Tibial artery (tissue), 4 donors: ENCODE results near the gene ISL2.

Experiments
- DNase-seq, 2 donors: peaks; one replicate each; pipeline ENCODE4 v3.0.0-alpha.2; 2019
- H3K27ac ChIP-seq, 2 donors: fragments of 200-600 bp; sonication (generic) in 1 of 2; 1 replicate in 1 of 2; 2 replicates in 1 of 2; pipeline ENCODE4 v1.5.1; 2018 to 2019; ENCODE audit warnings: mild to moderate bottlenecking in 1 of 2
- H3K27me3 ChIP-seq, 2 donors: fragments of 200-600 bp; sonication (generic) in 1 of 2; one replicate each; pipeline versions ENCODE4 v1.5.1 to v1.6.0; 2016 to 2019
- H3K36me3 ChIP-seq, 3 donors: fragments of 200-600 bp; sonication (generic) in 2 of 3; one replicate each; pipeline ENCODE4 v1.5.1; 2016 to 2019; ENCODE audit warnings: mild to moderate bottlenecking in 2 of 3
- H3K4me1 ChIP-seq, 4 donors: fragments of 200-600 bp; sonication (generic) in 2 of 4; 1 replicate in 3 of 4; 2 replicates in 1 of 4; pipeline ENCODE4 v1.5.1; 2016 to 2019
- H3K4me3 ChIP-seq, 2 donors: fragments of 200-600 bp; sonication (generic) in 1 of 2; 1 replicate in 1 of 2; 2 replicates in 1 of 2; pipeline ENCODE4 v1.5.1; 2018 to 2019; ENCODE audit warnings: mild to moderate bottlenecking in 2 of 2
- H3K9me3 ChIP-seq, 3 donors: fragments of 200-600 bp; sonication (generic) in 1 of 3; one replicate each; pipeline ENCODE4 v1.5.1; 2016 to 2019
- CTCF ChIP-seq, 2 experiments: fragments of 200-600 bp in 1 of 2; fragments of 450-650 bp in 1 of 2; IDR thresholded peaks; one replicate each; pipeline ENCODE4 v1.5.1; 2017 to 2019; ENCODE audit warnings: antibody characterized with exemption in 2 of 2, mild to moderate bottlenecking in 1 of 2, moderate library complexity in 1 of 2
- intact Hi-C: fragments of 100-400 bp; cut with DNase I; formaldehyde crosslinking; loops from one replicate; pipeline ENCODE4 v1.15.0; 2023; ENCODE audit warnings: low total_unique reads

ISL2 gene

GRCh38 chr15:76321602-76322001 is 15.0 kb upstream of the ISL2 start:
- intact Hi-C loops: no loop called here
- no peak for DNase-seq
- no peak overlapping the region for H3K27ac ChIP-seq
- no peaks in the 10 kb centered on the region for H3K9me3 ChIP-seq
- H3K27me3 ChIP-seq: peaks cover 0 to 38% of the 10 kb centered on the region in 2 donors
- H3K4me3 ChIP-seq: no peak overlapping the region
- no peaks in the 10 kb centered on the region for H3K4me1 ChIP-seq
- TF ChIP-seq CTCF (IDR thresholded peaks at IDR 0.05): no peak
- no peaks in the 10 kb centered on the region for H3K36me3 ChIP-seq

GRCh38 chr15:76324066-76324465 is 12.5 kb upstream of the ISL2 start:
- no peak for TF ChIP-seq CTCF (IDR thresholded peaks at IDR 0.05)
- Histone ChIP-seq H3K27me3 (peaks cover 0 to 46% of the 10 kb centered on the region in 2 donors), H3K4me1 (no peaks in the 10 kb centered on the region), H3K9me3 (no peaks in the 10 kb centered on the region), H3K4me3 (no peak overlapping the region), H3K27ac (no peak overlapping the region), H3K36me3 (no peaks in the 10 kb centered on the region)
- intact Hi-C loops: no loop called here
- DNase-seq: no peak

GRCh38 chr15:76325704-76326103 is 10.9 kb upstream of the ISL2 start:
- no peak for TF ChIP-seq CTCF (IDR thresholded peaks at IDR 0.05)
- intact Hi-C loops: no loop called here
- no peak for DNase-seq
- H3K4me1 ChIP-seq: no peaks in the 10 kb centered on the region
- no peaks in the 10 kb centered on the region for H3K36me3 ChIP-seq
- H3K9me3 ChIP-seq: no peaks in the 10 kb centered on the region
- H3K4me3 ChIP-seq: no peak overlapping the region
- peaks cover 0 to 48% of the 10 kb centered on the region in 2 donors for H3K27me3 ChIP-seq
- H3K27ac ChIP-seq: no peak overlapping the region

GRCh38 chr15:76327191-76328105 is 9.1 kb upstream of the ISL2 start:
- Histone ChIP-seq H3K9me3 (no peaks in the 10 kb centered on the region), H3K27ac (no peak overlapping the region), H3K27me3 (peaks cover 0 to 42% of the 10 kb centered on the region in 2 donors), H3K4me1 (no peaks in the 10 kb centered on the region), H3K36me3 (no peaks in the 10 kb centered on the region), H3K4me3 (no peak overlapping the region)
- intact Hi-C loops: no loop called here
- TF ChIP-seq CTCF (IDR thresholded peaks at IDR 0.05): no peak
- no peak for DNase-seq

- Histone ChIP-seq H3K36me3 (no peaks in the 10 kb centered on the region), H3K4me1 (no peaks in the 10 kb centered on the region), H3K27me3 (peaks cover 0 to 42% of the 10 kb centered on the region in 2 donors), H3K4me3 (no peak overlapping the region), H3K27ac (no peak overlapping the region), H3K9me3 (no peaks in the 10 kb centered on the region)
- TF ChIP-seq CTCF (IDR thresholded peaks at IDR 0.05): no peak
- intact Hi-C loops: no loop called here
- DNase-seq: no peak
Measured at GRCh38 chr15:76328106-76328696, 8.4 kb upstream of the ISL2 start.
